H1 (cell line): Measurements from ENCODE around the gene CNTN5.

Experiments
- BRCA1 ChIP-seq: IDR thresholded peaks from 2 replicates; pipeline ENCODE4 v1.6.1; 2012; ENCODE audit warnings: low read depth, low read length, improper control_type of control experiment
- CHD2 ChIP-seq: IDR thresholded peaks from 2 replicates; pipeline ENCODE4 v1.6.1; 2012; ENCODE audit warnings: low read length, improper control_type of control experiment
- CTCF ChIP-seq, 3 experiments: IDR thresholded peaks; 1 replicate in 2 of 3; 2 replicates in 1 of 3; pipeline versions ENCODE4 v1.5.1 to v1.6.1; 2011; ENCODE audit warnings: low read length in 3 of 3, mild to moderate bottlenecking in 3 of 3, inconsistent platforms in 2 of 3, low read depth in 1 of 3, moderate library complexity in 1 of 3; ENCODE audit not compliant: insufficient read depth in 1 of 3; ENCODE audit errors: control extremely low read depth in 1 of 3
- EP300 ChIP-seq, 2 experiments: IDR thresholded peaks; 1 replicate in 1 of 2; 2 replicates in 1 of 2; pipeline ENCODE4 v1.6.1; 2011 to 2012; ENCODE audit warnings: low read depth in 2 of 2, low read length in 2 of 2, mild to moderate bottlenecking in 2 of 2, borderline replicate concordance in 1 of 2, inconsistent platforms in 1 of 2, moderate library complexity in 1 of 2
- EZH2 ChIP-seq: fragments of 200-600 bp; sonication (generic); IDR thresholded peaks from 2 replicates; pipeline ENCODE4 v1.7.1; 2012; ENCODE audit warnings: low read depth, mild to moderate bottlenecking, moderate library complexity, low read length, inconsistent platforms; ENCODE audit not compliant: severe bottlenecking
- GABPA ChIP-seq: IDR thresholded peaks from 2 replicates; pipeline ENCODE4 v1.6.1; 2011; ENCODE audit warnings: mild to moderate bottlenecking, low read length, moderate library complexity, borderline replicate concordance; ENCODE audit not compliant: insufficient read depth
- HDAC2 ChIP-seq, 2 experiments: fragments of 300-600 bp in 1 of 2; sonication (generic) in 1 of 2; IDR thresholded peaks; 2 replicates each; pipeline ENCODE4 v1.6.1; 2011 to 2012; ENCODE audit warnings: low read depth in 2 of 2, low read length in 2 of 2, mild to moderate bottlenecking in 2 of 2, moderate library complexity in 2 of 2, borderline replicate concordance in 1 of 2, inconsistent platforms in 1 of 2
- JUN ChIP-seq: IDR thresholded peaks from 2 replicates; pipeline ENCODE4 v1.6.1; 2011; ENCODE audit warnings: low read depth, mild to moderate bottlenecking, improper control_type of control experiment, low read length
- KDM5A ChIP-seq: fragments of 200-600 bp; IDR thresholded peaks from 2 replicates; pipeline ENCODE4 v1.7.1; 2012; ENCODE audit warnings: mild to moderate bottlenecking, low read length, inconsistent platforms, mixed read lengths
- PHF8 ChIP-seq: fragments of 200-600 bp; sonication (generic); conservative IDR thresholded peaks from 2 replicates; pipeline ENCODE4 v1.7.1; 2012; ENCODE audit warnings: low read depth, mild to moderate bottlenecking, inconsistent platforms, low read length, moderate library complexity
- POLR2A ChIP-seq, 2 experiments: IDR thresholded peaks; 1 replicate in 1 of 2; 2 replicates in 1 of 2; pipeline ENCODE4 v1.6.1; 2011; ENCODE audit warnings: low read depth in 2 of 2, low read length in 2 of 2, mild to moderate bottlenecking in 2 of 2; ENCODE audit errors: control extremely low read depth in 1 of 2
- SP1 ChIP-seq: IDR thresholded peaks from 2 replicates; pipeline ENCODE4 v1.6.1; 2011; ENCODE audit warnings: low read depth, low read length
- SP4 ChIP-seq: IDR thresholded peaks from 2 replicates; pipeline ENCODE4 v1.6.1; 2012; ENCODE audit warnings: low read length, inconsistent platforms
- USF2 ChIP-seq: IDR thresholded peaks from 2 replicates; pipeline ENCODE4 v1.6.1; 2011; ENCODE audit warnings: low read length, improper control_type of control experiment

GRCh38 chr11:99571094-99571493 is 550.3 kb downstream of the CNTN5 start:
- TF ChIP-seq SP4 (no peak), USF2 (no peak), BRCA1 (no peak), CHD2 (no peak), KDM5A (no peak), JUN (no peak), CTCF (IDR thresholded peaks at IDR 0.05; ENCODE audit: control extremely low read depth in 1 of 3, insufficient read depth in 1 of 3, low read depth in 1 of 3, low read length in 3 of 3) (no peak), SP1 (no peak), POLR2A (IDR thresholded peaks at IDR 0.05; ENCODE audit: control extremely low read depth in 1 of 2, low read depth in 2 of 2, low read length in 2 of 2) (no peak), EP300 (IDR thresholded peaks at IDR 0.05; ENCODE audit: borderline replicate concordance in 1 of 2, low read depth in 2 of 2, low read length in 2 of 2) (no peak), PHF8 (no peak), GABPA (no peak), HDAC2 (IDR thresholded peaks at IDR 0.05; ENCODE audit: borderline replicate concordance in 1 of 2, low read depth in 2 of 2, low read length in 2 of 2) (no peak), EZH2 (no peak)
